Measurements from ENCODE around the gene ILDR1.
"Not testable (repeated sequence)": the region's sequence is repeated elsewhere in the genome, so short reads cannot be mapped to it uniquely, and the experiment has no call there.

ILDR1 gene

GRCh38 chr3:121956363-121956762 is 65.7 kb downstream of the ILDR1 start:
- no peak overlapping the region for H3K4me3 Mint-ChIP-seq
- no peak for DNase-seq (ENCODE audit: low spot score in 2 of 2)
- ATAC-seq = no peak
- H3K36me3 Mint-ChIP-seq = no peaks in the 10 kb centered on the region
- peaks cover 5% of the 10 kb centered on the region for H3K9me3 Mint-ChIP-seq
- no peak overlapping the region for H3K27ac Mint-ChIP-seq
- H3K4me1 Mint-ChIP-seq = no peaks in the 10 kb centered on the region

- no peak overlapping the region for H3K4me3 Mint-ChIP-seq
These were observed 70.6 kb downstream of the ILDR1 start for GRCh38 chr3:121951291-121951919.

GRCh38 chr3:121948641-121949040 is 73.4 kb downstream of the ILDR1 start:
- Mint-ChIP-seq H3K27ac (no peak overlapping the region), H3K4me1 (no peaks in the 10 kb centered on the region), H3K36me3 (no peaks in the 10 kb centered on the region), H3K9me3 (peaks cover 8% of the 10 kb centered on the region), H3K4me3 (no peak overlapping the region)
- DNase-seq (ENCODE audit: low spot score in 2 of 2) = no peak
- ATAC-seq = no peak

More at GRCh38 chr3:121951291-121951919, 70.6 kb downstream of the ILDR1 start:
- ATAC-seq (no peak), DNase-seq (ENCODE audit: low spot score in 2 of 2) (no peak)
- Mint-ChIP-seq H3K4me1 (no peaks in the 10 kb centered on the region), H3K36me3 (no peaks in the 10 kb centered on the region), H3K27ac (no peak overlapping the region), H3K9me3 (peaks cover 8% of the 10 kb centered on the region)

- ATAC-seq (no peak), DNase-seq (ENCODE audit: low spot score in 2 of 2) (no peak)
- Mint-ChIP-seq H3K36me3 (peaks cover 6% of the 10 kb centered on the region), H3K9me3 (no peaks in the 10 kb centered on the region), H3K4me1 (no peaks in the 10 kb centered on the region), H3K27ac (no peak overlapping the region), H3K4me3 (no peak overlapping the region)
These were observed 78.6 kb downstream of the ILDR1 start for GRCh38 chr3:121943431-121943830.

GRCh38 chr3:121942116-121942786 is 79.8 kb downstream of the ILDR1 start:
- Mint-ChIP-seq H3K9me3 (no peaks in the 10 kb centered on the region), H3K4me3 (no peak overlapping the region), H3K4me1 (no peaks in the 10 kb centered on the region), H3K36me3 (peaks cover 6% of the 10 kb centered on the region), H3K27ac (no peak overlapping the region)
- DNase-seq (ENCODE audit: low spot score in 2 of 2) = no peak
- ATAC-seq = no peak

GRCh38 chr3:121941592-121941991 is 80.5 kb downstream of the ILDR1 start:
- ATAC-seq (no peak), DNase-seq (ENCODE audit: low spot score in 2 of 2) (no peak)
- peaks cover 6% of the 10 kb centered on the region for H3K36me3 Mint-ChIP-seq
- no peak overlapping the region for H3K27ac Mint-ChIP-seq
- no peak overlapping the region for H3K4me3 Mint-ChIP-seq
- H3K9me3 Mint-ChIP-seq = no peaks in the 10 kb centered on the region
- no peaks in the 10 kb centered on the region for H3K4me1 Mint-ChIP-seq

- not testable (repeated sequence) for H3K9me3 Mint-ChIP-seq; H3K36me3 Mint-ChIP-seq; H3K27ac Mint-ChIP-seq; ATAC-seq; DNase-seq (ENCODE audit: low spot score in 2 of 2); H3K4me3 Mint-ChIP-seq; H3K4me1 Mint-ChIP-seq
These were observed 83.7 kb downstream of the ILDR1 start for GRCh38 chr3:121938141-121938855.
